H9 (cell line): ENCODE data around the gene KDM3A. TPM values are rescaled to one million over a fixed set of nuclear protein-coding genes. Genes with fewer than 3 reads are reported as not detected.

Experiments used
- DNase-seq: peaks from one replicate; pipeline ENCODE4 v3.0.0-alpha.2; 2017
- H2AFZ ChIP-seq: one replicate; pipeline ENCODE4 v1.6.1; 2013; ENCODE audit warnings: mild to moderate bottlenecking, low read length, control low read depth, moderate library complexity
- H2AK5ac ChIP-seq: 2 replicates; pipeline ENCODE4 v1.6.1; 2013; ENCODE audit warnings: low read length, control low read depth, mixed read lengths; ENCODE audit not compliant: insufficient read length
- H2BK120ac ChIP-seq: one replicate; pipeline ENCODE4 v1.6.1; 2013; ENCODE audit warnings: low read depth, mild to moderate bottlenecking, low read length, control low read depth, inconsistent platforms; ENCODE audit not compliant: poor library complexity, severe bottlenecking
- H2BK12ac ChIP-seq: 2 replicates; pipeline ENCODE4 v1.6.1; 2013; ENCODE audit warnings: low read length, control low read depth, mixed read lengths, low read depth; ENCODE audit not compliant: insufficient read length
- H2BK15ac ChIP-seq: 2 replicates; pipeline ENCODE4 v1.6.1; 2013; ENCODE audit warnings: low read depth, low read length, control low read depth
- H2BK20ac ChIP-seq: one replicate; pipeline ENCODE4 v1.6.1; 2013; ENCODE audit warnings: low read depth, mild to moderate bottlenecking, low read length, control low read depth, inconsistent platforms; ENCODE audit not compliant: poor library complexity, severe bottlenecking
- H2BK5ac ChIP-seq: 2 replicates; pipeline ENCODE4 v1.6.1; 2013; ENCODE audit warnings: low read length, control low read depth, mixed read lengths; ENCODE audit not compliant: insufficient read length
- H3K14ac ChIP-seq: 2 replicates; pipeline ENCODE4 v1.6.1; 2013; ENCODE audit warnings: low read length, control low read depth; ENCODE audit not compliant: insufficient read depth
- H3K18ac ChIP-seq: 2 replicates; pipeline ENCODE4 v1.6.1; 2013; ENCODE audit warnings: low read depth, mild to moderate bottlenecking, mixed read lengths, low read length, control low read depth; ENCODE audit not compliant: insufficient read length
- H3K23ac ChIP-seq: 2 replicates; pipeline ENCODE4 v1.6.1; 2013; ENCODE audit warnings: low read length, control low read depth, mixed read lengths, low read depth; ENCODE audit not compliant: insufficient read length
- H3K23me2 ChIP-seq: 2 replicates; pipeline ENCODE4 v1.6.1; 2013; ENCODE audit warnings: low read depth, mild to moderate bottlenecking, mixed read lengths, low read length, control low read depth; ENCODE audit not compliant: insufficient read length, poor library complexity, severe bottlenecking
- H3K27ac ChIP-seq: 2 replicates; pipeline ENCODE4 v1.5.1; 2013; ENCODE audit warnings: low read length, control low read depth, mixed read lengths, low read depth; ENCODE audit not compliant: insufficient read length
- H3K27me3 ChIP-seq: 2 replicates; pipeline ENCODE4 v1.6.1; 2013; ENCODE audit warnings: low read length, control low read depth, inconsistent platforms; ENCODE audit not compliant: insufficient read depth
- H3K4ac ChIP-seq: 2 replicates; pipeline ENCODE4 v1.6.1; 2013; ENCODE audit warnings: low read depth, mild to moderate bottlenecking, control low read depth, inconsistent platforms, low read length, moderate library complexity
- H3K4me1 ChIP-seq: 2 replicates; pipeline ENCODE4 v1.6.1; 2013; ENCODE audit warnings: low read length, control low read depth, inconsistent platforms; ENCODE audit not compliant: insufficient read depth
- H3K4me2 ChIP-seq: 2 replicates; pipeline ENCODE4 v1.6.1; 2013; ENCODE audit warnings: low read length, control low read depth, mixed read lengths; ENCODE audit not compliant: insufficient read length, insufficient read depth
- H3K56ac ChIP-seq: 2 replicates; pipeline ENCODE4 v1.6.1; 2013; ENCODE audit warnings: low read depth, mild to moderate bottlenecking, mixed read lengths, low read length, control low read depth; ENCODE audit not compliant: insufficient read length
- H3K79me1 ChIP-seq: 2 replicates; pipeline ENCODE4 v1.6.1; 2013; ENCODE audit warnings: low read depth, mild to moderate bottlenecking, moderate library complexity, low read length, control low read depth, inconsistent platforms; ENCODE audit not compliant: insufficient read depth, poor library complexity, severe bottlenecking
- H3K79me2 ChIP-seq: 2 replicates; pipeline ENCODE4 v1.6.1; 2013; ENCODE audit warnings: low read length, control low read depth, inconsistent platforms; ENCODE audit not compliant: insufficient read depth
- H3K9ac ChIP-seq: 2 replicates; pipeline ENCODE4 v1.6.1; 2013; ENCODE audit warnings: low read length, control low read depth, mixed read lengths; ENCODE audit not compliant: insufficient read length; ENCODE audit errors: extremely low read depth
- H3K9me3 ChIP-seq: one replicate; pipeline ENCODE4 v1.6.1; 2013; ENCODE audit warnings: low read depth, low read length, inconsistent platforms; ENCODE audit not compliant: control insufficient read depth
- H3T11ph ChIP-seq: one replicate; pipeline ENCODE4 v1.6.1; 2013; ENCODE audit warnings: mild to moderate bottlenecking, low read length, control low read depth, inconsistent platforms
- H4K20me1 ChIP-seq: one replicate; pipeline ENCODE4 v1.6.1; 2013; ENCODE audit not compliant: control insufficient read depth, insufficient read length, insufficient read depth
- H4K5ac ChIP-seq: 2 replicates; pipeline ENCODE4 v1.6.1; 2013; ENCODE audit warnings: low read depth, mild to moderate bottlenecking, mixed read lengths, low read length, control low read depth; ENCODE audit not compliant: insufficient read length
- H4K8ac ChIP-seq: replicated peaks from 2 replicates; pipeline ENCODE4 v1.6.1; 2013; ENCODE audit warnings: low read length, control low read depth, mixed read lengths, low read depth; ENCODE audit not compliant: insufficient read length
- H4K91ac ChIP-seq: 2 replicates; pipeline ENCODE4 v1.6.1; 2013; ENCODE audit warnings: low read depth, mild to moderate bottlenecking, moderate library complexity, mixed read lengths, low read length, control low read depth; ENCODE audit not compliant: insufficient read length
- H3K27ac Mint-ChIP-seq, 3 experiments: 2 replicates in 2 of 3; 3 replicates in 1 of 3; pipeline ENCODE4 v1.8.0; 2020 to 2021; ENCODE audit warnings: mixed read lengths in 3 of 3, mild to moderate bottlenecking in 1 of 3, moderate library complexity in 1 of 3
- H3K27me3 Mint-ChIP-seq: 2 replicates; pipeline ENCODE4 v1.8.0; 2021; ENCODE audit warnings: low read depth, mild to moderate bottlenecking, moderate library complexity, mixed read lengths
- H3K36me3 Mint-ChIP-seq, 3 experiments: 2 replicates in 2 of 3; 3 replicates in 1 of 3; pipeline ENCODE4 v1.8.0; 2020 to 2021; ENCODE audit warnings: low read depth in 3 of 3, mixed read lengths in 3 of 3; ENCODE audit not compliant: insufficient read depth in 1 of 3
- H3K4me1 Mint-ChIP-seq, 2 experiments: 2 replicates each; pipeline ENCODE4 v1.8.0; 2020; ENCODE audit warnings: mixed read lengths in 2 of 2
- H3K4me3 Mint-ChIP-seq, 2 experiments: 2 replicates in 1 of 2; 3 replicates in 1 of 2; pipeline ENCODE4 v1.8.0; 2020 to 2021; ENCODE audit warnings: mild to moderate bottlenecking in 2 of 2, mixed read lengths in 2 of 2, moderate library complexity in 1 of 2
- H3K9me3 Mint-ChIP-seq, 2 experiments: 2 replicates in 1 of 2; 3 replicates in 1 of 2; pipeline ENCODE4 v1.8.0; 2020; ENCODE audit warnings: mild to moderate bottlenecking in 2 of 2, mixed read lengths in 2 of 2, moderate library complexity in 1 of 2
- CTCF ChIP-seq: fragments of 200-600 bp; sonication (generic); conservative IDR thresholded peaks from 3 replicates; pipeline ENCODE4 v1.8.0; 2021; ENCODE audit warnings: antibody characterized with exemption, mild to moderate bottlenecking
- WGBS: extraction: QIAGEN DNeasy Blood & Tissue Kit; methylation state at CpG from one replicate; pipeline ENCODE4 v1.1.7; 2013; ENCODE audit warnings: missing lambda C conversion rate, low lambda C conversion rate, mixed read lengths; ENCODE audit not compliant: insufficient read length; ENCODE audit errors: extremely low coverage; 5-methylcytosine and 5-hydroxymethylcytosine counted together
- total RNA-seq: library from RNA; stranded (reverse); gene quantifications from 2 replicates; pipeline ENCODE4 v1.2.1, GENCODE V29; 2021

The KDM3A gene
- total RNA-seq, 1 experiment from 2014 or later, result 28.1 TPM

GRCh38 chr2:86414996-86415395 lies 26.2 kb upstream of the KDM3A start:
- Histone ChIP-seq H2AK5ac (no peak overlapping the region), H3K27me3 (no peaks in the 10 kb centered on the region), H2BK15ac (no peak overlapping the region), H3K14ac (no peak overlapping the region), H3K4me2 (no peak overlapping the region), H2BK20ac (no peak overlapping the region), H3K56ac (no peak overlapping the region), H4K8ac (no peak overlapping the region), H4K5ac (no peak overlapping the region), H2AFZ (no peak overlapping the region), H3K4me1 (no peaks in the 10 kb centered on the region), H3K18ac (no peak overlapping the region), H3T11ph (no peak overlapping the region), H3K4ac (no peak overlapping the region), H3K9ac (no peak overlapping the region), H2BK12ac (no peak overlapping the region), H3K27ac (no peak overlapping the region), H4K91ac (no peak overlapping the region), H3K23me2 (no peaks in the 10 kb centered on the region), H2BK5ac (no peak overlapping the region), H3K79me1 (no peaks in the 10 kb centered on the region), H3K9me3 (no peaks in the 10 kb centered on the region), H2BK120ac (no peak overlapping the region), H3K23ac (no peak overlapping the region), H4K20me1 (no peaks in the 10 kb centered on the region), H3K79me2 (no peaks in the 10 kb centered on the region)
- DNase-seq, result no peak
- no peak for TF ChIP-seq CTCF
- Mint-ChIP-seq H3K4me1 (peaks cover 3 to 6% of the 10 kb centered on the region in 2 experiments; a peak in 3 of 4 replicates), H3K27me3 (peaks cover 9% of the 10 kb centered on the region), H3K27ac (no peak overlapping the region), H3K36me3 (peaks cover 0 to 4% (median 1%) of the 10 kb centered on the region in 3 experiments; a peak in 3 of 7 replicates), H3K9me3 (peaks cover 7 to 12% of the 10 kb centered on the region in 2 experiments; a peak in 4 of 5 replicates), H3K4me3 (no peak overlapping the region)
- no CpG with 5 or more reads among the region's 3 CpGs for WGBS
